NCI-H2029 (cell line): ENCODE measurements around the gene TCEAL5.
"Not testable (repeated sequence)": the region's sequence is repeated elsewhere in the genome, so short reads cannot be mapped to it uniquely, and the experiment has no call there.

Experiments
- DNase-seq: peaks from one replicate; lab custom pipeline; 2025; lab: John Stamatoyannopoulos, UW

Gene TCEAL5

GRCh38 chrX:103276581-103277002 is at the start of gene TCEAL5:
Gene TCEAL5 (minus strand): TSS chrX:103276750. CDS start chrX:103274563, 2,187 bp downstream.
- DNase-seq = no peak

GRCh38 chrX:103311399-103311780 is 34.8 kb upstream of the TCEAL5 start:
- DNase-seq = no peak

- peak; percentile 48 for DNase-seq
Measured at GRCh38 chrX:103310555-103311398, 34.2 kb upstream of the TCEAL5 start, which contains the start of gene BEX2. Gene BEX2 (minus strand): TSS chrX:103310990. CDS start chrX:103309976, 1,014 bp downstream.

- DNase-seq = no peak
Measured at GRCh38 chrX:103309860-103310554, 33.5 kb upstream of the TCEAL5 start.

- not testable (repeated sequence) for DNase-seq
Measured at GRCh38 chrX:103305666-103306065, 29.1 kb upstream of the TCEAL5 start.

- no peak for DNase-seq
Measured at GRCh38 chrX:103304705-103305104, 28.2 kb upstream of the TCEAL5 start.

- no peak for DNase-seq
Measured at GRCh38 chrX:103293118-103293517, 16.6 kb upstream of the TCEAL5 start.

- no peak for DNase-seq
Measured at GRCh38 chrX:103279624-103280023, 3.1 kb upstream of the TCEAL5 start.

GRCh38 chrX:103275947-103276567 is 493 bp downstream of the TCEAL5 start:
- no peak for DNase-seq

- no peak for DNase-seq
Measured at GRCh38 chrX:103274284-103274683, 2.3 kb downstream of the TCEAL5 start.

GRCh38 chrX:103258275-103258674 is 18.3 kb downstream of the TCEAL5 start:
- no peak for DNase-seq

- DNase-seq = no peak
Measured at GRCh38 chrX:103256651-103257050, 19.9 kb downstream of the TCEAL5 start.

- DNase-seq = peak; percentile 76
Measured at GRCh38 chrX:103254921-103255493, 21.5 kb downstream of the TCEAL5 start, which contains the start of gene TCEAL8. Gene TCEAL8 (minus strand): TSS chrX:103255155. CDS start chrX:103253979, 1,176 bp downstream.

GRCh38 chrX:103254171-103254824 is 22.3 kb downstream of the TCEAL5 start:
- DNase-seq = peak; percentile 80

- no peak for DNase-seq
Measured at GRCh38 chrX:103253608-103254007, 22.9 kb downstream of the TCEAL5 start.

- DNase-seq = no peak
Measured at GRCh38 chrX:103250977-103251376, 25.6 kb downstream of the TCEAL5 start.

GRCh38 chrX:103249805-103250204 is 26.7 kb downstream of the TCEAL5 start:
- no peak for DNase-seq

- no peak for DNase-seq
Measured at GRCh38 chrX:103248553-103248952, 28.0 kb downstream of the TCEAL5 start.

- DNase-seq = no peak
Measured at GRCh38 chrX:103240155-103240554, 36.4 kb downstream of the TCEAL5 start.

GRCh38 chrX:103236296-103236695 is 40.3 kb downstream of the TCEAL5 start:
- no peak for DNase-seq

GRCh38 chrX:103235608-103236007 is 40.9 kb downstream of the TCEAL5 start:
- not testable (repeated sequence) for DNase-seq

- no peak for DNase-seq
Measured at GRCh38 chrX:103234869-103235268, 41.7 kb downstream of the TCEAL5 start.
